ENCODE measurements around the gene MPC1.

DNA sequence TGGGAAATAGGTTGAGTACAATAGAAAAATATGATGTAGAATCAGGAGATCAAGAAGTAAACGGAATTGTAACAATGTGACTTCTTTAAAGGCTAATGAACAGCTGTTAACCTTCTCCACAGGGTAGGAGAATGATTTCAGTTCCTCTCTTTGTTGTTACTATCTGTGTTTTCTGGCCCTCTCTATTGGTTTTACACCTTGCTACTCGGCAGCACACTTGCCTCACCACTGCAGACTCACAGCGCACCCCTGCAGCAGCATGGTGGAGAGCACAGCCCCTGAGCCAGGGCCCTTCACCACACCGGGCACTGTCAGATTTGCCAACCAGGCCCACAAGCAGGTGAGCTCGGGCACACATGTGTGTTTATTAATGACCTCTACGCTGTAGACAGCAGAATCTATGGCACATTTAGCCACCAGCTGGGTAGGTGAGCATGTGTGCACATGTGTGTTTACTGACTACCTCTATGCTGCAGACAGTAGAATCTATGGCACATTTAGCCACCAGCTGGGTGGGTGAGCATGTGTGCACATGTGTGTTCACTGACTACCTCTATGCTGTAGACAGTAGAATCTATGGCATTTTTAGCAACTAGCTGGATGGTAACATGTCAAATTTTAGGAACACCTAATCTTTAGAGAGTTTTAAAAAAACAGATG, 57.2 kb downstream of the MPC1 start:
- TF ChIP-seq, protein P1, sequence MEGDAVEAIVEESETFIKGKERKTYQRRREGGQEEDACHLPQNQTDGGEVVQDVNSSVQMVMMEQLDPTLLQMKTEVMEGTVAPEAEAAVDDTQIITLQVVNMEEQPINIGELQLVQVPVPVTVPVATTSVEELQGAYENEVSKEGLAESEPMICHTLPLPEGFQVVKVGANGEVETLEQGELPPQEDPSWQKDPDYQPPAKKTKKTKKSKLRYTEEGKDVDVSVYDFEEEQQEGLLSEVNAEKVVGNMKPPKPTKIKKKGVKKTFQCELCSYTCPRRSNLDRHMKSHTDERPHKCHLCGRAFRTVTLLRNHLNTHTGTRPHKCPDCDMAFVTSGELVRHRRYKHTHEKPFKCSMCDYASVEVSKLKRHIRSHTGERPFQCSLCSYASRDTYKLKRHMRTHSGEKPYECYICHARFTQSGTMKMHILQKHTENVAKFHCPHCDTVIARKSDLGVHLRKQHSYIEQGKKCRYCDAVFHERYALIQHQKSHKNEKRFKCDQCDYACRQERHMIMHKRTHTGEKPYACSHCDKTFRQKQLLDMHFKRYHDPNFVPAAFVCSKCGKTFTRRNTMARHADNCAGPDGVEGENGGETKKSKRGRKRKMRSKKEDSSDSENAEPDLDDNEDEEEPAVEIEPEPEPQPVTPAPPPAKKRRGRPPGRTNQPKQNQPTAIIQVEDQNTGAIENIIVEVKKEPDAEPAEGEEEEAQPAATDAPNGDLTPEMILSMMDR (IDR thresholded peaks at IDR 0.05) = no peak
- TF ChIP-seq POLR2A (IDR thresholded peaks at IDR 0.05) = no peak
